PC-3 (cell line): ENCODE results near the gene SLC25A21. TPM values are rescaled to one million over a fixed set of nuclear protein-coding genes. Genes with fewer than 3 reads are reported as not detected.

Source experiments
- ATAC-seq: fragments of 200-7000 bp; cut with Tn5 transposase; 2 replicates; pipeline ENCODE4 v1.9.1; 2020; ENCODE audit warnings: mild to moderate bottlenecking, moderate library complexity
- BruUV-seq: library from RNA; stranded (reverse); fragments of 400-500 nt; replicated peaks from 2 replicates; lab custom pipeline; 2021; lab: Mats Ljungman, UMichigan
- CTCF ChIA-PET: fragments of 300-600 bp; sonication (Branson Sonifier 250); formaldehyde crosslinking; loops from one replicate; lab custom pipeline; 2022; ENCODE audit warnings: antibody characterized with exemption; lab: Charles Lee
- POLR2A ChIA-PET: fragments of 300-600 bp; sonication (Branson Sonifier 250); formaldehyde crosslinking; loops from one replicate; lab custom pipeline; 2022; ENCODE audit warnings: antibody characterized with exemption; ENCODE audit not compliant: unreplicated experiment; lab: Charles Lee
- DNase-seq: peaks from one replicate; pipeline ENCODE4 v3.0.0-alpha.2; 2015
- H2AFZ ChIP-seq: fragments of 300-600 bp; sonication (generic); 2 replicates; pipeline ENCODE4 v1.6.0; 2016; ENCODE audit warnings: antibody characterized with exemption, low read length
- H3F3A ChIP-seq: fragments of 300-600 bp; sonication (generic); one replicate; pipeline ENCODE4 v1.6.0; 2017; ENCODE audit warnings: antibody characterized with exemption, low read length, control low read depth, mild to moderate bottlenecking; ENCODE audit not compliant: unreplicated experiment
- H3K27ac ChIP-seq: fragments of 300-600 bp; sonication (generic); 2 replicates; pipeline ENCODE4 v1.5.1; 2016; ENCODE audit warnings: mild to moderate bottlenecking, low read length
- H3K27me3 ChIP-seq: fragments of 300-600 bp; sonication (generic); 2 replicates; pipeline ENCODE4 v1.6.1; 2016; ENCODE audit warnings: low read length, mixed read lengths
- H3K36me3 ChIP-seq: fragments of 300-600 bp; sonication (generic); 2 replicates; pipeline ENCODE4 v1.6.1; 2016; ENCODE audit warnings: low read depth, mixed run types, low read length, mixed read lengths
- H3K4me1 ChIP-seq: fragments of 300-600 bp; sonication (generic); 2 replicates; pipeline ENCODE4 v1.5.1; 2016; ENCODE audit warnings: low read length; ENCODE audit not compliant: insufficient read depth
- H3K4me2 ChIP-seq: fragments of 300-600 bp; sonication (generic); 2 replicates; pipeline ENCODE4 v1.6.0; 2016; ENCODE audit warnings: low read length
- H3K4me3 ChIP-seq: fragments of 300-600 bp; sonication (generic); 2 replicates; pipeline ENCODE4 v1.5.1; 2016; ENCODE audit warnings: mild to moderate bottlenecking, low read length, mixed read lengths
- H3K79me2 ChIP-seq: fragments of 300-600 bp; sonication (generic); 2 replicates; pipeline ENCODE4 v1.6.1; 2017; ENCODE audit warnings: low read length, mixed read lengths
- H3K9ac ChIP-seq: fragments of 300-600 bp; sonication (generic); 2 replicates; pipeline ENCODE4 v1.6.0; 2016; ENCODE audit warnings: mild to moderate bottlenecking, low read length
- H3K9me2 ChIP-seq: fragments of 300-600 bp; sonication (generic); replicated peaks from 2 replicates; pipeline ENCODE4 v1.6.1; 2016; ENCODE audit warnings: mixed run types, low read length, mixed read lengths
- H3K9me3 ChIP-seq: fragments of 300-600 bp; sonication (generic); 2 replicates; pipeline ENCODE4 v1.6.1; 2016; ENCODE audit warnings: low read length, mixed read lengths
- H4K20me1 ChIP-seq: fragments of 300-600 bp; sonication (generic); 2 replicates; pipeline ENCODE4 v1.6.1; 2016; ENCODE audit warnings: low read length, mixed read lengths
- CTCF ChIP-seq: fragments of 300-600 bp; sonication (generic); conservative IDR thresholded peaks from 2 replicates; pipeline ENCODE4 v1.5.1; 2017; ENCODE audit warnings: antibody characterized with exemption, low read depth, mild to moderate bottlenecking, low read length
- EZH2 ChIP-seq: fragments of 300-600 bp; sonication (generic); IDR thresholded peaks from one replicate; pipeline ENCODE4 v1.6.1; 2017; ENCODE audit warnings: antibody characterized with exemption, mild to moderate bottlenecking, low read length; ENCODE audit not compliant: unreplicated experiment
- EZH2phosphoT487 ChIP-seq: fragments of 300-600 bp; sonication (generic); IDR thresholded peaks from 2 replicates; pipeline ENCODE4 v1.6.1; 2018; ENCODE audit warnings: mild to moderate bottlenecking, antibody characterized with exemption, low read length, borderline replicate concordance
- intact Hi-C: fragments of 100-400 bp; cut with micrococcal nuclease; formaldehyde crosslinking; loops from 2 replicates; pipeline ENCODE4 v1.9.0; 2023
- total RNA-seq: library from RNA; depleted of rRNA; stranded (reverse); fragments of >200 nt; gene quantifications from 2 replicates; pipeline ENCODE4 v1.2.3, GENCODE V29; 2014

Gene SLC25A21
- total RNA-seq, 1 experiment from 2014 or later, result 0.87 TPM

DNA sequence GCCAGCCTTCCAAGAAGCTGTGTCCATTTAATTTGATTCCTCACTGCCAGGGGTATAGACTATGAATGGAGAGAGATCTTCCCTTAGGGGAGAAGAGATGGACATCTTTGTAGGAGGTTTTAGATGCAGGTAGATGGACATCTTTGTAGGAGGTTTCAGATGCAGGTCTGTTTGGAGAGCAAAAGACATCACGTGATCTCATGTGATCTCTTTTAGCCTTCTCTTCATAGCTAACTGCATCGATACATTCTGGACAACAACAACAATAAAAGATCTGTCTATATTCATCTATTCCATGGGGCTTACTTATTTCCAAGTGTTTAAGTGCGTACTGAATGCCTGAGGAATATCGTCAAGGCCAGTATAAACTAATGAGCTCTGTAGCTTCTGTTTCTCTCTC is 347.6 kb downstream of the SLC25A21 start:
- Histone ChIP-seq H4K20me1 (no peaks in the 10 kb centered on the region), H3K4me1 (peaks cover 29% of the 10 kb centered on the region), H3K27me3 (no peaks in the 10 kb centered on the region), H3K9ac (no peak overlapping the region), H2AFZ (no peak overlapping the region), H3K9me2 (no peaks in the 10 kb centered on the region), H3K9me3 (no peaks in the 10 kb centered on the region), H3K4me2 (no peak overlapping the region), H3K4me3 (no peak overlapping the region), H3K79me2 (no peaks in the 10 kb centered on the region), H3K36me3 (no peaks in the 10 kb centered on the region), H3F3A (no peaks in the 10 kb centered on the region), H3K27ac (no peak overlapping the region)
- intact Hi-C loops, result no loop called here
- TF ChIP-seq EZH2phosphoT487, result no peak
- TF ChIP-seq CTCF, result no peak
- no peak for TF ChIP-seq EZH2
- DNase-seq (no peak), ATAC-seq (no peak)
- ChIA-PET CTCF (no interaction called here), POLR2A (no interaction called here)
- BruUV-seq, result no TSS peak

- POLR2A ChIA-PET, result no interaction called here
- no peaks in the 10 kb centered on the region for H3K9me3 ChIP-seq
- intact Hi-C loops, result no loop called here
- no peaks in the 10 kb centered on the region for H3K9me2 ChIP-seq
- CTCF ChIA-PET, result no interaction called here
- no peak overlapping the region for H2AFZ ChIP-seq
- no TSS peak for BruUV-seq
- TF ChIP-seq EZH2, result no peak
- TF ChIP-seq EZH2phosphoT487, result no peak
- TF ChIP-seq CTCF, result no peak
- H3K4me3 ChIP-seq, result no peak overlapping the region
- H3K36me3 ChIP-seq, result no peaks in the 10 kb centered on the region
- no peak overlapping the region for H3K27ac ChIP-seq
- peaks cover 41% of the 10 kb centered on the region for H3K4me1 ChIP-seq
- H3K9ac ChIP-seq, result no peak overlapping the region
- no peak overlapping the region for H3K4me2 ChIP-seq
- no peaks in the 10 kb centered on the region for H3K27me3 ChIP-seq
- H3K79me2 ChIP-seq, result no peaks in the 10 kb centered on the region
- no peaks in the 10 kb centered on the region for H3F3A ChIP-seq
- ATAC-seq (no peak), DNase-seq (no peak)
- no peaks in the 10 kb centered on the region for H4K20me1 ChIP-seq
Measured at GRCh38 chr14:36823651-36824050, 348.8 kb downstream of the SLC25A21 start.

GRCh38 chr14:36822685-36823084 is 349.7 kb downstream of the SLC25A21 start:
- Histone ChIP-seq H3K9me2 (no peaks in the 10 kb centered on the region), H3K36me3 (no peaks in the 10 kb centered on the region), H3K79me2 (no peaks in the 10 kb centered on the region), H2AFZ (no peak overlapping the region), H3K27me3 (no peaks in the 10 kb centered on the region), H3K9ac (no peak overlapping the region), H3K4me2 (peak overlapping the region; percentile 18; the same call in 1 of the 2 replicates), H4K20me1 (no peaks in the 10 kb centered on the region), H3F3A (no peaks in the 10 kb centered on the region), H3K27ac (no peak overlapping the region), H3K4me3 (no peak overlapping the region), H3K4me1 (peaks cover 49% of the 10 kb centered on the region), H3K9me3 (no peaks in the 10 kb centered on the region)
- ATAC-seq (no peak), DNase-seq (no peak)
- ChIA-PET POLR2A (no interaction called here), CTCF (no interaction called here)
- TF ChIP-seq CTCF (no peak), EZH2phosphoT487 (no peak), EZH2 (no peak)
- no TSS peak for BruUV-seq
- intact Hi-C loops, result no loop called here
